CD8-positive, alpha-beta memory T cell (primary cell): ENCODE measurements around the gene PXDC1. TPM values are rescaled to one million over a fixed set of nuclear protein-coding genes. Genes with fewer than 3 reads are reported as not detected.
"Not testable (repeated sequence)": the region's sequence is repeated elsewhere in the genome, so short reads cannot be mapped to it uniquely, and the experiment has no call there.

Experiments used
- CTCF ChIA-PET: fragments of 350-600 bp; sonication (Branson Sonifier 250); formaldehyde crosslinking; loops from one replicate; lab custom pipeline; 2021; ENCODE audit warnings: antibody characterized with exemption; lab: Charles Lee
- POLR2A ChIA-PET: fragments of 350-600 bp; sonication (Branson Sonifier 250); formaldehyde crosslinking; loops from one replicate; lab custom pipeline; 2021; ENCODE audit warnings: antibody characterized with exemption; lab: Charles Lee
- DNase-seq, 5 donors: peaks; one replicate each; pipeline versions ENCODE4 v3.0.0 to v3.0.0-alpha.2; 2020 to 2022; ENCODE audit warnings: mixed read lengths in 1 of 5
- H3K27ac ChIP-seq: one replicate; pipeline ENCODE4 v1.7.0; 2013; ENCODE audit warnings: low read depth, mild to moderate bottlenecking, low read length, moderate library complexity
- H3K27me3 ChIP-seq: 2 replicates; pipeline ENCODE4 v1.7.0; 2013; ENCODE audit warnings: low read length, mild to moderate bottlenecking; ENCODE audit not compliant: insufficient read depth, poor library complexity, severe bottlenecking
- H3K36me3 ChIP-seq: 2 replicates; pipeline ENCODE4 v1.7.0; 2013; ENCODE audit warnings: mild to moderate bottlenecking, low read length, moderate library complexity; ENCODE audit not compliant: insufficient read depth
- H3K4me1 ChIP-seq: 2 replicates; pipeline ENCODE4 v1.7.0; 2013; ENCODE audit warnings: mild to moderate bottlenecking, low read length, moderate library complexity; ENCODE audit not compliant: insufficient read depth
- H3K4me3 ChIP-seq: 2 replicates; pipeline ENCODE4 v1.7.0; 2013; ENCODE audit warnings: mild to moderate bottlenecking, low read length
- H3K9me3 ChIP-seq: 2 replicates; pipeline ENCODE4 v1.7.0; 2013; ENCODE audit warnings: mild to moderate bottlenecking, low read length
- H3K27ac Mint-ChIP-seq, 8 donors: one replicate each; pipeline ENCODE4 v1.8.0; 2020 to 2021; ENCODE audit warnings: mixed read lengths in 8 of 8, mild to moderate bottlenecking in 6 of 8, inconsistent platforms in 3 of 8, moderate library complexity in 3 of 8
- H3K27me3 Mint-ChIP-seq, 2 donors: one replicate each; pipeline ENCODE4 v1.8.0; 2020 to 2021; ENCODE audit warnings: mixed read lengths in 2 of 2, mild to moderate bottlenecking in 1 of 2, moderate library complexity in 1 of 2
- H3K36me3 Mint-ChIP-seq, 3 donors: one replicate each; pipeline ENCODE4 v1.8.0; 2020 to 2021; ENCODE audit warnings: mixed read lengths in 3 of 3, inconsistent platforms in 1 of 3, mild to moderate bottlenecking in 1 of 3
- H3K4me1 Mint-ChIP-seq, 3 donors: one replicate each; pipeline ENCODE4 v1.8.0; 2020 to 2021; ENCODE audit warnings: mixed read lengths in 3 of 3, inconsistent platforms in 1 of 3, mild to moderate bottlenecking in 1 of 3
- H3K4me3 Mint-ChIP-seq, 7 donors: one replicate each; pipeline ENCODE4 v1.8.0; 2020 to 2021; ENCODE audit warnings: mixed read lengths in 7 of 7, mild to moderate bottlenecking in 6 of 7, moderate library complexity in 4 of 7, inconsistent platforms in 2 of 7
- H3K9me3 Mint-ChIP-seq, 5 donors: one replicate each; pipeline ENCODE4 v1.8.0; 2020 to 2022; ENCODE audit warnings: mixed read lengths in 5 of 5, mild to moderate bottlenecking in 3 of 5, moderate library complexity in 2 of 5, inconsistent platforms in 1 of 5
- polyA plus RNA-seq: library from polyadenylated mRNA; unstranded; fragments of 300-500 nt; fragmentation: Illumina TruSeq; gene quantifications from one replicate; pipeline ENCODE4 v1.2.3, GENCODE V29; 2021
- total RNA-seq, 2 experiments: library from RNA; stranded (reverse); gene quantifications; one replicate each; pipeline ENCODE4 v1.2.3, GENCODE V29; 2021

The PXDC1 gene
- total and polyA plus RNA-seq, 3 experiments from 2014 or later, result 0.15 to 0.24 TPM; not detected in 1

DNA sequence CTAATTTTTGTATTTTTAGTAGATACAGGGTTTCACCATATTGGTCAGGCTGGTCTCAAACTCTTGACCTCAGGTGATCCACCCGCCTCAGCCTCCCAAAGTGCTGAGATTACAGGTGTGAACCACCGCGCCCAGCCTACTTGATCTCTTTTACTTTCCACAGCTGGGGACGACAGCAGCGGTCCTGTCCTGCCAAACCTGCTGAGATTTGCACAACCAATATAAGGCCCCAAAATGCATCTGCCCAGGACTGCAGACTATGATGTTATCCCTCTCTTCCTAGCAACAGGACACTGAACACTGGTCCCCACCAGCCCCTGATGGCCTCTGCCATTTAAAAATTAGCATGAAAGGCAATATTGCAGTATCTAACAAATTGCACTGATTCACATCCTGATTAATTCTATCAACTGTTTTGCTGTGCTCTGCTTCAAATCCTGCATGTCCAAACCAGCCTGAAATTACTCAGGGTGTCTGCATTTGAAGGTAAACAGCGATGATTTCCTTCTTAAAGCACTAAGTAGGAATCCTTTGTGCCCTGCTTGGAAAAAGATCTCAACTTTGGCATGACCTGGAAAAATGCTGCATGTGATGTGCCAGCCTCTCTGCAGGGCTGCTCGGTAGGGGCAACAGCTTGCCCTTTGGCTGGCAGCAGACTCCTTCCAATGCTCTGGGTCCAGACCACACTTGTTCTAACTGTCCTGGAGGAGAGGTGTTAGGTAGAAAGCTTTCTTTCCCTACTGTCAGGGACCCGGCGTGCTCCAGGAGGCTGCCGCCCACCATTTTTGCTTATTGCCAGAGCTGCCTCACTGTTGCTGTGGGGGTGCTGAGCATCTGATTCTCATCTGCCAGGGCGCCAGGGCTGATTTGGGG, 27.4 kb upstream of the PXDC1 start:
- ChIA-PET POLR2A (no interaction called here), CTCF (no interaction called here)
- Histone ChIP-seq H3K9me3 (no peaks in the 10 kb centered on the region), H3K36me3 (no peaks in the 10 kb centered on the region), H3K4me1 (no peaks in the 10 kb centered on the region), H3K27me3 (no peaks in the 10 kb centered on the region), H3K27ac (no peak overlapping the region), H3K4me3 (no peak overlapping the region)
- no peaks in the 10 kb centered on the region for H3K9me3 Mint-ChIP-seq
- no peak for DNase-seq
- peaks cover 5 to 10% of the 10 kb centered on the region in 2 donors for H3K27me3 Mint-ChIP-seq
- H3K36me3 Mint-ChIP-seq, result peaks cover 0 to 2% (median 0%) of the 10 kb centered on the region in 3 donors
- no peaks in the 10 kb centered on the region for H3K4me1 Mint-ChIP-seq
- H3K4me3 Mint-ChIP-seq, result no peak overlapping the region
- no peak overlapping the region for H3K27ac Mint-ChIP-seq

DNA sequence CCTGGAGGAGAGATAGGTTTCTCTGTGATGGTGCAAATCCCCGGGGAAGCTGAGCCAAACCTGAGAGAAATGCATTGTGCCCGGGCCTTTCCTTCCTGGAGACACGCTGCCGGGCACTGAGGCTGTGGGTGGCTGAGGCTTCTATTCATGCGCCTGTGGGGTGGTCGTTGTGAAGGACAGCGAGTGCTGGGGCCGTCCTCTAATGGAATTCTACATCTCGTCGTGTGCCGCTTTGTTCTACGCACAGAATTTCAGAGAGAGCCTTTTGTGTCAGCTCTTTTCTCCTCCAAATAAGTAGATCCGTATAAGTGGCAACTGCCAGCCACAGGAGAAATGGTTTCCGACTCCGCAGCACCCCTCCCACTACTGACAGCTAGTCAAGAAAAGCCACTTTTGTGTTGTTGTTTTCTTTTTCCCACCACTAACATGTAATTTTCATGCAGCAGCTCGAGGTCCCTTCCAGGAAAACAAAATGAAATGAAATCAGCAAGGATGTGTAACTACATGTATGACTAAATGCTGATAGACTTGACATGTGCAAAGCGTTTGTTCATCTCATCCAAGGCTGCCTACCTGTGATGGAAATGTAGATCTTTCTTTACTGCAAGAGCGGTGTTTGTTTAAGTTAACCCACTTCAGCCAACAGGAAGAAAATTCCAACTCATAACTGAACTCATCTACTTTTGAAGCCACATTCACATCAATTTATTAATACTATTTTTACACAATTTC, 26.4 kb upstream of the PXDC1 start:
- H3K4me3 ChIP-seq, result no peak overlapping the region
- Mint-ChIP-seq H3K36me3 (peaks cover 0 to 2% (median 0%) of the 10 kb centered on the region in 3 donors), H3K27me3 (peaks cover 5 to 12% of the 10 kb centered on the region in 2 donors), H3K4me1 (no peaks in the 10 kb centered on the region), H3K4me3 (no peak overlapping the region), H3K27ac (no peak overlapping the region), H3K9me3 (no peaks in the 10 kb centered on the region)
- H3K9me3 ChIP-seq, result no peaks in the 10 kb centered on the region
- H3K4me1 ChIP-seq, result no peaks in the 10 kb centered on the region
- H3K36me3 ChIP-seq, result no peaks in the 10 kb centered on the region
- H3K27ac ChIP-seq, result no peak overlapping the region
- POLR2A ChIA-PET, result no interaction called here
- DNase-seq, result no peak
- no peaks in the 10 kb centered on the region for H3K27me3 ChIP-seq
- CTCF ChIA-PET, result no interaction called here

DNA sequence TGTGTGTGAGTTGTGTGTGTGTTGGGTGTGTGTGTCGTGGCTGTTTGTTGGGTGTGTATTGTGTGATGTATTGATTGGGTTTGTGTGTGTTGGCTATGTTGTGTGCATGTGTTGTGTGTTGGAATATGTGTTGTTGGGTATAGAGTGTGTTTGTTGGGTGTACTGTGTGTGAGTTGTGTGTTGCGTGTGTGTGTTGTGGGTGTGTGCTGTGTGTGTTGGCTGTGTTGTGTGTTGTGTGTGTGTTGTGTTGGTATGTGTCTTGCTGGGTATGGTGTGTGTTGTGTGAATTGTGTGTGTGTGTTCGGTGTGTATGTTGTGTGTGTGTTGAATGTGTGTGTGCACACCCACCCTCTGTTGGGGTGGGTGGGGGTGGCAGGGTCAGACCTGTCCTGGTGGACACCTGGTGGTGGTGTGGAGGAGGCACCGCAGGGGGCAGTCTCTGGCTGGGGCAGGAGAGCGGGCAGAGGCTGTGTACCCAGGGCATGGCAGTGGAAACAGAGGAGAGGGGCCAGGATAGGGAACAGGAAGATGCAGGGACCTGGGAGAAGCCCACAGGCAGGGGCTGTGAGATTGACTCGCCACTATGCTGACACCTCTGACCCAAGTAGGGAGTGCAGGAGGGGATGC, 25.5 kb upstream of the PXDC1 start:
- ChIA-PET CTCF (no interaction called here), POLR2A (no interaction called here)
- no peaks in the 10 kb centered on the region for H3K4me1 Mint-ChIP-seq
- no peak for DNase-seq
- H3K27ac ChIP-seq, result no peak overlapping the region
- H3K36me3 Mint-ChIP-seq, result peaks cover 0 to 2% (median 0%) of the 10 kb centered on the region in 3 donors
- no peak overlapping the region for H3K27ac Mint-ChIP-seq
- no peak overlapping the region for H3K4me3 ChIP-seq
- no peaks in the 10 kb centered on the region for H3K36me3 ChIP-seq
- H3K27me3 ChIP-seq, result no peaks in the 10 kb centered on the region
- no peaks in the 10 kb centered on the region for H3K4me1 ChIP-seq
- no peak overlapping the region for H3K4me3 Mint-ChIP-seq
- no peaks in the 10 kb centered on the region for H3K9me3 ChIP-seq
- no peaks in the 10 kb centered on the region for H3K9me3 Mint-ChIP-seq
- peaks cover 9 to 20% of the 10 kb centered on the region in 2 donors for H3K27me3 Mint-ChIP-seq

DNA sequence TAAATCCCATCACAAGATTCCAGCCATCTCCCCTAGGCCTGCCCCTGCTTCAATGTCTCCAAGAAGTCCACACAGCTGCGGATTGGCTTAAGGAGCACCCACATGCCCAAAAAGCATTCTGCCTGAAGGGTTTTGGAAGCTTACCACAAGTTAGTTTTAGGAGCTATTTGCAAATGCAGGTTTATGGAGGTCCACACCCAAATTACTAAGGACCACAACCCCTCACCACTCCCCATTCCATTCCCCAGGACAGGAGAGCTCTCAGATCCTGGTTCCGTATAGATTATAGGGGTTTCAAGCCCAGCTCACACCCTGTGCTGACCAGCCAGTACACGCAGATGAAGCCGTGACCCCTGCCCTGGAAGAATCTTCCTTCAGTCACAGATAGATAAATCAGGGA, 24.3 kb upstream of the PXDC1 start:
- Mint-ChIP-seq H3K4me1 (no peaks in the 10 kb centered on the region), H3K4me3 (no peak overlapping the region), H3K27ac (no peak overlapping the region), H3K36me3 (peaks cover 0 to 2% (median 0%) of the 10 kb centered on the region in 3 donors), H3K27me3 (peaks cover 12 to 23% of the 10 kb centered on the region in 2 donors), H3K9me3 (no peaks in the 10 kb centered on the region)
- Histone ChIP-seq H3K9me3 (no peaks in the 10 kb centered on the region), H3K4me1 (no peaks in the 10 kb centered on the region), H3K27me3 (no peaks in the 10 kb centered on the region), H3K36me3 (no peaks in the 10 kb centered on the region), H3K27ac (no peak overlapping the region), H3K4me3 (no peak overlapping the region)
- ChIA-PET CTCF (no interaction called here), POLR2A (no interaction called here)
- DNase-seq, result no peak

DNA sequence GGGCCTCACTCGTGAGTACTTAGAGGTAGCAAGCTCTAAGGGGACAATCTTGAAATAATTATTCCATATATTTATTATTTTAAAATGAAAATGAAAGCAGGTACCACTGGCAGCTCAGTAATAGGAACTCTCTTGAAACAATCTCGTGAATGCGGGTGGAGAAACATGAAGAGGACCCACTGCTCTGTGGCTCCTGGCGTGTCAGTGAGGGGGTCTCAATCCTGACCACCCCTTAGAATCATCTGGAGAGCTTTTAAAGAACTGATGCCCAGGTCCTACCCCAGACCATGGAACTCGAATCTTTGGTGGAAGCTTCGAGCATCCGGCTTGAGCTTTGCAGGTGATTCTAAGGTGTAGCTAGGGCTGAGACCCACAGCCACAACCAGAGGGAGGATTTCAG, 23.9 kb upstream of the PXDC1 start:
- Mint-ChIP-seq H3K27me3 (peaks cover 15 to 28% of the 10 kb centered on the region in 2 donors), H3K36me3 (peaks cover 0 to 2% (median 0%) of the 10 kb centered on the region in 3 donors), H3K9me3 (no peaks in the 10 kb centered on the region), H3K27ac (no peak overlapping the region), H3K4me1 (no peaks in the 10 kb centered on the region), H3K4me3 (no peak overlapping the region)
- no peaks in the 10 kb centered on the region for H3K9me3 ChIP-seq
- H3K27me3 ChIP-seq, result no peaks in the 10 kb centered on the region
- no peaks in the 10 kb centered on the region for H3K36me3 ChIP-seq
- CTCF ChIA-PET, result no interaction called here
- H3K4me1 ChIP-seq, result no peaks in the 10 kb centered on the region
- no peak overlapping the region for H3K27ac ChIP-seq
- POLR2A ChIA-PET, result no interaction called here
- DNase-seq, result no peak
- H3K4me3 ChIP-seq, result no peak overlapping the region

DNA sequence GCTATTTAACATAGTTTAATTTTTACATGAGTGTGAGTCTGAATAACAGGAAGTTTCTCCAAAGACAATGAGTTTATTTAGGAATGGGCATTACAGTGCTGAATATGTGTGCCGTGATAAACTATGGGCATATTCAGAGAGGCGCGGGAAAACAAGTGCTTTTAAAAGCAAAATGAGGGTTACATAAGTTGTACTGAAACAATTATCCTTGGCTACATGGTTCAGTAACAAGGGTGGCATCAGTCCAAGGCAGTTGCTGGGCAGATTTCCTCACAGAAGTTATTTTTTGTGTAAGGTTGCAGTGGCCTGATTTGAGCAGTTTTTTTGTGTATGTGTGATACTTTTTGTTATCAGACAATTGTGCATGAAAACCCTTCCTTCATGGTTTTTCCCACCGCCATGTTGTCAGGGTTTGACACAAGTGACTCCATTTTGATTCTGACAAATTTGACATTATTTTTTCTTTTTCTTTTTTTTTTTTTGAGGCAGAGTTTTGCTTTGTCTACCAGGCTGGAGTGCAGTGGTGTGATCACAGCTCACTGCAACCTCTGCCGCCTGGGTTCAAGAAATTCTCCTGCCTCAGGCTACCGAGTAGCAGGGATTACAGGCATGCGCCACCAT, 22.3 kb upstream of the PXDC1 start:
- ChIA-PET POLR2A (no interaction called here), CTCF (no interaction called here)
- H3K4me3 ChIP-seq, result no peak overlapping the region
- H3K27ac ChIP-seq, result no peak overlapping the region
- H3K27me3 ChIP-seq, result no peaks in the 10 kb centered on the region
- no peak overlapping the region for H3K27ac Mint-ChIP-seq
- no peaks in the 10 kb centered on the region for H3K4me1 Mint-ChIP-seq
- H3K9me3 Mint-ChIP-seq, result no peaks in the 10 kb centered on the region
- H3K4me3 Mint-ChIP-seq, result no peak overlapping the region
- peaks cover 26 to 38% of the 10 kb centered on the region in 2 donors for H3K27me3 Mint-ChIP-seq
- H3K36me3 Mint-ChIP-seq, result peaks cover 0 to under 1% (median 0%) of the 10 kb centered on the region in 3 donors
- no peaks in the 10 kb centered on the region for H3K9me3 ChIP-seq
- no peak for DNase-seq
- no peaks in the 10 kb centered on the region for H3K4me1 ChIP-seq
- no peaks in the 10 kb centered on the region for H3K36me3 ChIP-seq

DNA sequence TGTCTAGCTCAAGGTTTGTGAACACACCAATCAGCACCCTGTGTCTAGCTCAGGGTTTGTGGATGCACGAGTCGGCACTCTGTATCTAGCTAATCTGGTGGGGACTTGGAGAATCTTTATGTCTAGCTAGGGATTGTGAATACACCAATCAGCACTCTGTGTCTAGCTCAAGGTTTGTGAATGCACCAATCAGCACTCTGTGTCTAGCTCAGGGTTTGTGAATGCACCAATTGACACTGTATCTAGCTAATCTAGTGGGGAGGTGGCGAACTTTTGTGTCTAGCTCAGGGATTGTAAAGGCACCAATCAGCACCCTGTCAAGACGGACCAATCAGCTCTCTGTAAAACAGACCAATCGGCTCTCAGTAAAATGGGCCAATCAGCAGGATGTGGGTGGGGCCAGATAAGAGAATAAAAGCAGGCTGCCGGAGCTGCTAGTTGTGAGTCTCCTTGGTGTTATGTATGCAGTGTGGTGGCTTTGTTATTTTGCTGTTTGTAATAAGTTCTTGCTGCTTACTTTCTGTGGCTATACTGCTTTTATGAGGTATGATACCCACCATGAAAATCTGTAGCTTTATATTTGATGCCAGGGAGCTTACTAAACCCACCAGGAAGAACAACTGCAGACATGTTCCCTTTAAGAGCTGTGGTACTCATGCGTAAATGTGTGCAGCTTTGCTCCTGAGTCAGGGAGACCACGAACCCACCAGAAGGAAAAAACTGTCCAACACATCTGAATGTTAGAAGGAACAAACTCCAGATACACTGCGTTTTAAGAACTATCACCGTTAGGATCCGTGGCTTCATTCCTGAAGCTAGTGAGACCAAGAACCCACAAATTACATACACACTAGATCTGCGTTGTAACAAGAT, 20.9 kb upstream of the PXDC1 start:
- CTCF ChIA-PET, result interaction anchor here (1.1 kb wide), 1 partner anchor 18 kb away, joined by 3 read pairs; no protein-coding TSS in a partner anchor
- H3K27ac ChIP-seq, H3K27me3 ChIP-seq, H3K9me3 Mint-ChIP-seq, POLR2A ChIA-PET, H3K4me1 ChIP-seq, DNase-seq, H3K36me3 Mint-ChIP-seq, H3K4me3 ChIP-seq, H3K4me3 Mint-ChIP-seq, H3K9me3 ChIP-seq, H3K4me1 Mint-ChIP-seq, H3K36me3 ChIP-seq: not testable (repeated sequence)
- Mint-ChIP-seq H3K27me3 (peaks cover 24 to 43% of the 10 kb centered on the region in 2 donors), H3K27ac (peak overlapping the region in 1 of 8 donors; percentile 36)
